ENCODE data around the gene CAT.

The CAT gene

GRCh38 chr11:34488855-34489557, 50.3 kb downstream of the CAT start:
- H3K27ac ChIP-seq (replicated peaks) = no peak overlapping the region
- H3K27me3 ChIP-seq (ENCODE audit: insufficient read depth, poor library complexity, severe bottlenecking) = no peaks in the 10 kb centered on the region
- DNase-seq (ENCODE audit: low read depth in 1 of 2, low spot score in 1 of 2) = no peak
- TF ChIP-seq REST (IDR thresholded peaks at IDR 0.05; ENCODE audit: insufficient replicate concordance, low read depth) = no peak
- no peak for TF ChIP-seq GABPA (IDR thresholded peaks at IDR 0.05; ENCODE audit: low read depth)
- no peak for TF ChIP-seq POLR2AphosphoS5 (IDR thresholded peaks at IDR 0.05; ENCODE audit: low read depth)
- H3K4me3 ChIP-seq (replicated peaks; ENCODE audit: insufficient read depth, low read length) = no peak overlapping the region

GRCh38 chr11:34490304-34490703, 51.6 kb downstream of the CAT start:
- H3K4me3 ChIP-seq (replicated peaks; ENCODE audit: insufficient read depth, low read length) = no peak overlapping the region
- H3K27ac ChIP-seq (replicated peaks) = no peak overlapping the region
- no peak for DNase-seq (ENCODE audit: low read depth in 1 of 2, low spot score in 1 of 2)
- H3K27me3 ChIP-seq (ENCODE audit: insufficient read depth, poor library complexity, severe bottlenecking) = no peaks in the 10 kb centered on the region
- no peak for TF ChIP-seq CTCF (IDR thresholded peaks at IDR 0.05; ENCODE audit: insufficient read depth, low read length)
- no peak for TF ChIP-seq SPI1 (IDR thresholded peaks at IDR 0.05; ENCODE audit: borderline replicate concordance, low read depth)
- no peak for TF ChIP-seq REST (IDR thresholded peaks at IDR 0.05; ENCODE audit: insufficient replicate concordance, low read depth)
- no peak for TF ChIP-seq GABPA (IDR thresholded peaks at IDR 0.05; ENCODE audit: low read depth)
- no peak for TF ChIP-seq POLR2AphosphoS5 (IDR thresholded peaks at IDR 0.05; ENCODE audit: low read depth)

- Histone ChIP-seq H3K4me3 (replicated peaks; ENCODE audit: insufficient read depth, low read length) (no peak overlapping the region), H3K27me3 (ENCODE audit: insufficient read depth, poor library complexity, severe bottlenecking) (no peaks in the 10 kb centered on the region), H3K27ac (replicated peaks) (no peak overlapping the region)
- peak in 1 of 2 experiments; percentile 67 for DNase-seq (ENCODE audit: low read depth in 1 of 2, low spot score in 1 of 2)
- TF ChIP-seq SPI1 (IDR thresholded peaks at IDR 0.05; ENCODE audit: borderline replicate concordance, low read depth) (no peak), CTCF (IDR thresholded peaks at IDR 0.05; ENCODE audit: insufficient read depth, low read length) (peak; percentile 48)
These were observed 54.2 kb downstream of the CAT start for GRCh38 chr11:34492806-34493414.

- DNase-seq (ENCODE audit: low read depth in 1 of 2, low spot score in 1 of 2) = no peak
- TF ChIP-seq SPI1 (IDR thresholded peaks at IDR 0.05; ENCODE audit: borderline replicate concordance, low read depth) = no peak
- no peak for TF ChIP-seq CTCF (IDR thresholded peaks at IDR 0.05; ENCODE audit: insufficient read depth, low read length)
- TF ChIP-seq GABPA (IDR thresholded peaks at IDR 0.05; ENCODE audit: low read depth) = no peak
- no peak for TF ChIP-seq REST (IDR thresholded peaks at IDR 0.05; ENCODE audit: insufficient replicate concordance, low read depth)
- TF ChIP-seq POLR2AphosphoS5 (IDR thresholded peaks at IDR 0.05; ENCODE audit: low read depth) = no peak
- H3K27ac ChIP-seq (replicated peaks) = no peak overlapping the region
- no peak overlapping the region for H3K4me3 ChIP-seq (replicated peaks; ENCODE audit: insufficient read depth, low read length)
- H3K27me3 ChIP-seq (ENCODE audit: insufficient read depth, poor library complexity, severe bottlenecking) = no peaks in the 10 kb centered on the region
These were observed 54.7 kb downstream of the CAT start for GRCh38 chr11:34493468-34493867.
